Spleen (tissue), 7 donors: Measurements from ENCODE around the gene ARHGEF37.

Source experiments
- POLR2A ChIP-seq, 3 donors: fragments of 450-650 bp; IDR thresholded peaks; one replicate each; pipeline ENCODE4 v1.5.1; 2017; ENCODE audit warnings: antibody characterized with exemption in 3 of 3, mild to moderate bottlenecking in 1 of 3
- TF ChIP-seq, protein P1 (sequence below), 11 experiments: fragments of 200-600 bp in 7 of 11; fragments of 450-650 bp in 4 of 11; sonication (generic) in 4 of 11; IDR thresholded peaks in 8 of 11; conservative IDR thresholded peaks in 3 of 11; 1 replicate in 7 of 11; 2 replicates in 4 of 11; pipeline versions ENCODE4 v1.4.0 to v1.8.0; 2016 to 2021; ENCODE audit warnings: antibody characterized with exemption in 11 of 11, inconsistent platforms in 4 of 11, mild to moderate bottlenecking in 1 of 11
- donor health status: DM: no; HTN: no; CAD: no; lungs with moderate emphysema.
- donor health status: DM: no; HTN: no; CAD: no.
- donor health status: DM: no; HTN: no; CAD: no.

DNA sequence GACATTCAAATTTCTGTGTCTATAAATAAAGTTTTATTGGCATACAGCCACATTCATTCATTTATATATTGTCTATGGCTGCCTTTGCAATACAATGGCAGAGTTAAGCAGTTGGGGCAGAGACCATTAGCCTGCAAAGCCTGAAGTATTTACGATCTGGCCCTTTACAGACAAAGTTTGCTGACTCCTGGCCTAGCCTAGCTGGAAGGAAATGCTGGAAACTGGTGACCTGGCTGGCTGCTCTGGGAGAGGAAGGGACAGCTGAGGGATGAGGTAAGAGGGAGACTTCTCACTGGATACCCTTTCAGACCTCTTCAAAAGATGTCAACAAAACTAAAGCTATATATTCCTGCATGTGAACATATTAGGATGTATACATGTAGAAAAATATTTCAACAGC, 82.8 kb downstream of the ARHGEF37 start:
- TF ChIP-seq, protein P1, sequence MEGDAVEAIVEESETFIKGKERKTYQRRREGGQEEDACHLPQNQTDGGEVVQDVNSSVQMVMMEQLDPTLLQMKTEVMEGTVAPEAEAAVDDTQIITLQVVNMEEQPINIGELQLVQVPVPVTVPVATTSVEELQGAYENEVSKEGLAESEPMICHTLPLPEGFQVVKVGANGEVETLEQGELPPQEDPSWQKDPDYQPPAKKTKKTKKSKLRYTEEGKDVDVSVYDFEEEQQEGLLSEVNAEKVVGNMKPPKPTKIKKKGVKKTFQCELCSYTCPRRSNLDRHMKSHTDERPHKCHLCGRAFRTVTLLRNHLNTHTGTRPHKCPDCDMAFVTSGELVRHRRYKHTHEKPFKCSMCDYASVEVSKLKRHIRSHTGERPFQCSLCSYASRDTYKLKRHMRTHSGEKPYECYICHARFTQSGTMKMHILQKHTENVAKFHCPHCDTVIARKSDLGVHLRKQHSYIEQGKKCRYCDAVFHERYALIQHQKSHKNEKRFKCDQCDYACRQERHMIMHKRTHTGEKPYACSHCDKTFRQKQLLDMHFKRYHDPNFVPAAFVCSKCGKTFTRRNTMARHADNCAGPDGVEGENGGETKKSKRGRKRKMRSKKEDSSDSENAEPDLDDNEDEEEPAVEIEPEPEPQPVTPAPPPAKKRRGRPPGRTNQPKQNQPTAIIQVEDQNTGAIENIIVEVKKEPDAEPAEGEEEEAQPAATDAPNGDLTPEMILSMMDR (IDR thresholded peaks at IDR 0.05 in 8 of 11, conservative IDR thresholded peaks at IDR 0.05 in 3 of 11): no peak
- no peak for TF ChIP-seq POLR2A (IDR thresholded peaks at IDR 0.05)
